PC-9 (cell line): ENCODE data around the gene VAV2.

ENCODE experiments used
- EZH2 ChIP-seq: fragments of 200-600 bp; sonication (generic); IDR thresholded peaks from 2 replicates; pipeline ENCODE4 v1.8.0; 2017; ENCODE audit warnings: antibody characterized with exemption, low read depth
- TF ChIP-seq, protein P1 (sequence below): fragments of 200-600 bp; sonication (generic); conservative IDR thresholded peaks from 2 replicates; pipeline ENCODE4 v1.6.1; 2017; ENCODE audit warnings: mixed run types, antibody characterized with exemption, mild to moderate bottlenecking, moderate library complexity

DNA sequence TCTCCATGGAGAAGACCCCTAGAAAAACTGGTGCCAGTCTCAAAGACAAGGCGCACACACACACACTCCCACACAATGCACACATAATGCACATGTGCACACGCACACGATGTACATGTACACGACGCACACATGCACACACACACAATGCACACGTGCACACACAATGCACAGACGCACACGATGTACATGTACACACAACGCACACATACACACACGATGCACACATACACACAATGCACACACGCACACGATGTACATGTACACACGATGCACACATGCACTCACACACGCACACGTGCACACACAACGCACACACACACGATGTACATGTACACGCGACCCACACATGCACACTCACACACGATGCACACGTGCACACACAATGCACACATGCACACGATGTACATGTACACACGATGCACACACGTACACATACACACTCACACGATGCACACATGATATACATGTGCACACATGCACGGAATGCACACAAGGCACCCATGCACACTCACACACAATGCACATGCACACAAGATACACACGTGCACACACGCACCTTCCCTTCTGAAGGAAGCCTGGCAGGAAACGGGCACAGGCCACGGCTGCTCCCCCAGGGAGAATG is 76.5 kb downstream of the VAV2 start:
- TF ChIP-seq EZH2: no peak
- TF ChIP-seq, protein P1, sequence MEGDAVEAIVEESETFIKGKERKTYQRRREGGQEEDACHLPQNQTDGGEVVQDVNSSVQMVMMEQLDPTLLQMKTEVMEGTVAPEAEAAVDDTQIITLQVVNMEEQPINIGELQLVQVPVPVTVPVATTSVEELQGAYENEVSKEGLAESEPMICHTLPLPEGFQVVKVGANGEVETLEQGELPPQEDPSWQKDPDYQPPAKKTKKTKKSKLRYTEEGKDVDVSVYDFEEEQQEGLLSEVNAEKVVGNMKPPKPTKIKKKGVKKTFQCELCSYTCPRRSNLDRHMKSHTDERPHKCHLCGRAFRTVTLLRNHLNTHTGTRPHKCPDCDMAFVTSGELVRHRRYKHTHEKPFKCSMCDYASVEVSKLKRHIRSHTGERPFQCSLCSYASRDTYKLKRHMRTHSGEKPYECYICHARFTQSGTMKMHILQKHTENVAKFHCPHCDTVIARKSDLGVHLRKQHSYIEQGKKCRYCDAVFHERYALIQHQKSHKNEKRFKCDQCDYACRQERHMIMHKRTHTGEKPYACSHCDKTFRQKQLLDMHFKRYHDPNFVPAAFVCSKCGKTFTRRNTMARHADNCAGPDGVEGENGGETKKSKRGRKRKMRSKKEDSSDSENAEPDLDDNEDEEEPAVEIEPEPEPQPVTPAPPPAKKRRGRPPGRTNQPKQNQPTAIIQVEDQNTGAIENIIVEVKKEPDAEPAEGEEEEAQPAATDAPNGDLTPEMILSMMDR: no peak
